Left hindlimb (tissue), 1 donor: ENCODE results near the gene PXN.
"Not testable (repeated sequence)": the region's sequence is repeated elsewhere in the genome, so short reads cannot be mapped to it uniquely, and the experiment has no call there.

Source experiments
- DNase-seq: peaks from one replicate; pipeline ENCODE4 v3.0.0-alpha.2; 2018

PXN gene

GRCh38 chr12:120261951-120262851, 3.3 kb downstream of the PXN start:
- DNase-seq, result no peak

GRCh38 chr12:120260607-120261006, 4.9 kb downstream of the PXN start:
- no peak for DNase-seq

GRCh38 chr12:120259418-120260202, 5.9 kb downstream of the PXN start:
- DNase-seq, result no peak

- DNase-seq, result no peak
Measured at GRCh38 chr12:120258323-120258896, 7.1 kb downstream of the PXN start.

- DNase-seq, result peak; percentile 71
Measured at GRCh38 chr12:120257041-120257821, 8.3 kb downstream of the PXN start.

GRCh38 chr12:120254809-120255208, 10.7 kb downstream of the PXN start:
- DNase-seq, result no peak

GRCh38 chr12:120253313-120253712, 12.2 kb downstream of the PXN start:
- not testable (repeated sequence) for DNase-seq

- no peak for DNase-seq
Measured at GRCh38 chr12:120252071-120252906, 13.2 kb downstream of the PXN start.

- DNase-seq, result not testable (repeated sequence)
Measured at GRCh38 chr12:120251364-120252070, 14.0 kb downstream of the PXN start.

GRCh38 chr12:120249875-120250795, 15.4 kb downstream of the PXN start:
- peak; percentile 74 for DNase-seq

GRCh38 chr12:120249266-120249874, 16.2 kb downstream of the PXN start:
- no peak for DNase-seq

- DNase-seq, result no peak
Measured at GRCh38 chr12:120247621-120248030, 17.9 kb downstream of the PXN start.

- no peak for DNase-seq
Measured at GRCh38 chr12:120247183-120247582, 18.3 kb downstream of the PXN start.

GRCh38 chr12:120246705-120247104, 18.8 kb downstream of the PXN start:
- not testable (repeated sequence) for DNase-seq

- no peak for DNase-seq
Measured at GRCh38 chr12:120242971-120243699, 22.4 kb downstream of the PXN start.

- DNase-seq, result no peak
Measured at GRCh38 chr12:120242275-120242799, 23.2 kb downstream of the PXN start.

- no peak for DNase-seq
Measured at GRCh38 chr12:120241561-120242274, 23.8 kb downstream of the PXN start.

- DNase-seq, result no peak
Measured at GRCh38 chr12:120240495-120240833, 25.1 kb downstream of the PXN start.
